ENCODE results near the gene IGF2BP3. TPM values are rescaled to one million over a fixed set of nuclear protein-coding genes. Genes with fewer than 3 reads are reported as not detected.
"Not testable (repeated sequence)": the region's sequence is repeated elsewhere in the genome, so short reads cannot be mapped to it uniquely, and the experiment has no call there.

Gene IGF2BP3
- total RNA-seq, 1 donor from 2014 or later = 0.38 TPM

DNA sequence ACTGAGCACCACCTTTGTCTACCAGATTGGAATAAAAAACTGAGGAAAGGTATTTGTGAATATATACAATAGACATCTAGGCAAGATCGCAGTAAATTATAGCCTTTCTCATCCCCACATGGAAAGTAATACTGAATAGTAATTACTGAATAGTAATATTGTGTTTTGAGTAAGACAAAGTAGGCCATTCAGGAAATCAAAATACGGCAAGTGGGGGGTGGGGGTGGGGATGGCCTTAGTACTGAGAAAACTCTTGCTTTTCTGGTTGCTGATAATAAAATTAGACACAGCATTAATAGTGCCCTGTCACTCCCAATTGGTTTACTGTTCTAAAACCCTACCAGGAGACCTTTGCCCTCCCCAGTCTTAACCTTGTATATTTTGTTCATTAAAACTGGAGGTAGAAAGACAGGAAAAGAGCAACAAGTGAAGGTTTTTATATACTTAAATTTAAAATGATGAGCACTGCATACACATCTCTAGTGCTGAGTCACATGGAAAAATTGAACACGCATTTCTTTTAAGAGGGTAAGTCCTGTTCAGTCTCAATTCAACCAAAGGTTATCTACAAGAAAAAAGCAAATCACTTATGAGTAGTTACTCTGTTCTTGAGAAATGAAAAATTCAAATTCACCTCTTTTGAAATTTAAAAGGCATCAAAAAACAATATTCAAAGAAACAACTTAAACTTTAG, 65.6 kb downstream of the IGF2BP3 start:
- TF ChIP-seq, protein P1, sequence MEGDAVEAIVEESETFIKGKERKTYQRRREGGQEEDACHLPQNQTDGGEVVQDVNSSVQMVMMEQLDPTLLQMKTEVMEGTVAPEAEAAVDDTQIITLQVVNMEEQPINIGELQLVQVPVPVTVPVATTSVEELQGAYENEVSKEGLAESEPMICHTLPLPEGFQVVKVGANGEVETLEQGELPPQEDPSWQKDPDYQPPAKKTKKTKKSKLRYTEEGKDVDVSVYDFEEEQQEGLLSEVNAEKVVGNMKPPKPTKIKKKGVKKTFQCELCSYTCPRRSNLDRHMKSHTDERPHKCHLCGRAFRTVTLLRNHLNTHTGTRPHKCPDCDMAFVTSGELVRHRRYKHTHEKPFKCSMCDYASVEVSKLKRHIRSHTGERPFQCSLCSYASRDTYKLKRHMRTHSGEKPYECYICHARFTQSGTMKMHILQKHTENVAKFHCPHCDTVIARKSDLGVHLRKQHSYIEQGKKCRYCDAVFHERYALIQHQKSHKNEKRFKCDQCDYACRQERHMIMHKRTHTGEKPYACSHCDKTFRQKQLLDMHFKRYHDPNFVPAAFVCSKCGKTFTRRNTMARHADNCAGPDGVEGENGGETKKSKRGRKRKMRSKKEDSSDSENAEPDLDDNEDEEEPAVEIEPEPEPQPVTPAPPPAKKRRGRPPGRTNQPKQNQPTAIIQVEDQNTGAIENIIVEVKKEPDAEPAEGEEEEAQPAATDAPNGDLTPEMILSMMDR (IDR thresholded peaks at IDR 0.05; ENCODE audit: borderline replicate concordance) = no peak
- no peaks in the 10 kb centered on the region for H3K36me3 ChIP-seq
- H3K4me1 ChIP-seq = no peaks in the 10 kb centered on the region
- peaks cover 3% of the 10 kb centered on the region for H3K27me3 ChIP-seq (ENCODE audit: low read depth)
- peaks cover 8% of the 10 kb centered on the region for H3K9me3 ChIP-seq (replicated peaks)
- H3K27ac ChIP-seq (replicated peaks) = no peak overlapping the region
- no peak for DNase-seq
- intact Hi-C loops (cut with micrococcal nuclease) = no loop called here
- H3K4me3 ChIP-seq = no peak overlapping the region

DNA sequence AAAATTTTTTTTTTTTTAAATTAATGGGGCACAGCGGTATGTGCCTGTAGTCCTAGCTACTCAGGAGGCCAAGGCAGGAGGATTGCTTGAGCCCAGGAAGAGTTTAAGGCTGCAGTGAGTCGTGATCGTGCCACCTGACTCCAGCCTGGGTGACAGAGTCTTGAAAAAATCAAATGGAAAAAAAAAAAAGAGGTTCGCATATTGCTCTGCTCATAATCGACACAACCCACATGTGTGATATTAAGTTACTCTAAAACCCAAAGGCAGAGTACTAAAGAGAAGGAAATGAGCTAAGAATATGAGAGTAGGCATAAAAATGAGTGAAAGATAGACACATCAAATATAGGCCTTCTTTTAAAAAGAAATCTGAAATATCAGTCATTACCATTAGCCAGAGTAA, 66.3 kb downstream of the IGF2BP3 start:
- no peak overlapping the region for H3K4me3 ChIP-seq
- H3K36me3 ChIP-seq = no peaks in the 10 kb centered on the region
- intact Hi-C loops (cut with micrococcal nuclease) = no loop called here
- DNase-seq = no peak
- H3K27me3 ChIP-seq (ENCODE audit: low read depth) = peaks cover 3% of the 10 kb centered on the region
- H3K4me1 ChIP-seq = no peaks in the 10 kb centered on the region
- TF ChIP-seq, protein P1 (IDR thresholded peaks at IDR 0.05; ENCODE audit: borderline replicate concordance) = no peak
- no peak overlapping the region for H3K27ac ChIP-seq (replicated peaks)
- H3K9me3 ChIP-seq (replicated peaks) = peaks cover 8% of the 10 kb centered on the region

DNA sequence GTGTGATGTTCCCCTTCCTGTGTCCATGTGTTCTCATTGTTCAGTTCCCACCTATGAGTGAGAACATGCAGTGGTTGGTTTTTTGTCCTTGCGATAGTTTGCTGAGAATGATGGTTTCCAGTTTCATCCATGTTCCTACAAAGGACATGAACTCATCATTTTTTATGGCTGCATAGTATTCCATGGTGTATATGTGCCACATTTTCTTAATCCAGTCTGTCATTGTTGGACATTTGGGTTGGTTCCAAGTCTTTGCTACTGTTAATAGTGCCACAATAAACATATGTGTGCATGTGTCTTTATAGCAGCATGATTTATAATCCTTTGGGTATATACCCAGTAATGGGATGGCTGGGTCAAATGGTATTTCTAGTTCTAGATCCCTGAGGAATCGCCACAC, 72.2 kb downstream of the IGF2BP3 start:
- H3K9me3 ChIP-seq (replicated peaks); H3K4me1 ChIP-seq; H3K4me3 ChIP-seq; DNase-seq; H3K27ac ChIP-seq (replicated peaks); H3K27me3 ChIP-seq (ENCODE audit: low read depth); intact Hi-C loops (cut with micrococcal nuclease); H3K36me3 ChIP-seq: not testable (repeated sequence)

DNA sequence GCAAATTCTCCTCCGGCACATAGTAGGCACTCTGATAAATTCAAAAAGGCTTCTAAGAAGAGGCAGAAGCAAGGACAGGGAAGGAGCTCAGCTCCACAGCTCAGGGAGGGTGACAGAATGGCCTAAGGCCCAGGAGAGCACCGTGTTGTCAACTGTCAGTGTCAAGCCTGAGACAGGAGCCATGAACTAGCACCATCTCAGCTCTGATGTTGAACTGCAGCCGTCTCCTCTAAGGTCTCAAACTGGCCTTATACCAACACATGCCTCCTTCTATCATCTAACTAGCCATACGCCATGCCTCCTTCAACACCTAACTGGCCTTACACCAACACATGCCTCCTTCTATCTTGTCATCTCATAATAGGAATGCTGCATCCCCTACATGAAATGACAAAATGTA, 73.0 kb downstream of the IGF2BP3 start:
- no peak overlapping the region for H3K4me3 ChIP-seq
- TF ChIP-seq, protein P1 (IDR thresholded peaks at IDR 0.05; ENCODE audit: borderline replicate concordance) = no peak
- no peaks in the 10 kb centered on the region for H3K9me3 ChIP-seq (replicated peaks)
- no peaks in the 10 kb centered on the region for H3K36me3 ChIP-seq
- no peaks in the 10 kb centered on the region for H3K4me1 ChIP-seq
- intact Hi-C loops (cut with micrococcal nuclease) = no loop called here
- H3K27me3 ChIP-seq (ENCODE audit: low read depth) = no peaks in the 10 kb centered on the region
- no peak overlapping the region for H3K27ac ChIP-seq (replicated peaks)
- DNase-seq = no peak

DNA sequence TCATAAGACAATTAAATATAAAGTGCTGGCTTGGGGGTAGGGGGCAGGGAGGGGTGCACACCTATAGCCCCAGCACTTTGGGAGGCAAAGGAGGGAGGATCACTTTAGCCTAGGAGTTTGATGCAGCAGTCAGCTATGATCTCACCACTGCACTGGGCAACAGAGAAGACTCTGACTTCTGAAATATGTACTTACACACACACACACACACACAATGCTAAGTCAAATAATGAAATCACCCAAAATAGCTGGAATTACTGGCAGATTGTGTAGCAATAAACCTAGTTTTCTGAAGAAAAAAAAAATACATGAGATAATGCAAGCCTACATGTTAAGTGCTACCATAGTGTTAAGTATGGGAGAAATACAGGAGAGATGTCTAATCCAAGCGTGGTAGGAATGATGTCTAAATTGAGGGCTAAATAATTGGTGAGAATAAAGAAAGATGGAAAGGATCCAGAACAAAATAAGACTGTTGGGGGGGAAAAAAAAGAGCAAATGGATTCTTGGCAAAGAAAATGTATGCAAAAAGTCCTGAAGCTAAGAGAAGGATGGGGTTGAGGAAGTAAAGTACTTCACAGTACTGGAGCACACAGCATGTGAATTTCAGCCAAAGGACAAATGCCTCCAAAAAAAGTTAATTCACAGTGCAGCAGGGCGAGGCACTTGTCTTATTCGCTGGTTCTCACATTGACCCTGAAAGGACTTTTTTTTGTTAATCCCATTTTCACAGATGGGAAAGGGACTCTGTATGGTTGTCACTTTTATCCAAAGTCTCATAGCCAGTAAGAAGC, 73.9 kb downstream of the IGF2BP3 start:
- DNase-seq = no peak
- Histone ChIP-seq H3K27me3 (ENCODE audit: low read depth) (no peaks in the 10 kb centered on the region), H3K36me3 (no peaks in the 10 kb centered on the region), H3K27ac (replicated peaks) (no peak overlapping the region), H3K4me1 (no peaks in the 10 kb centered on the region), H3K4me3 (no peak overlapping the region), H3K9me3 (replicated peaks) (no peaks in the 10 kb centered on the region)
- intact Hi-C loops (cut with micrococcal nuclease) = no loop called here
- TF ChIP-seq, protein P1 (IDR thresholded peaks at IDR 0.05; ENCODE audit: borderline replicate concordance) = no peak
